NCI-H187 treated with DMSO at 0.1 percent for 48 hours (cell line): ENCODE results near the gene IPO4.

Experiments
- DNase-seq: peaks from one replicate; lab custom pipeline; 2025; lab: John Stamatoyannopoulos, UW

IPO4 gene

GRCh38 chr14:24132061-24132685 is 56.4 kb downstream of the IPO4 start:
- DNase-seq: no peak

- DNase-seq: no peak
Measured at GRCh38 chr14:24131549-24131966, 57.1 kb downstream of the IPO4 start.

GRCh38 chr14:24130717-24131548 is 57.7 kb downstream of the IPO4 start:
- DNase-seq: no peak

GRCh38 chr14:24130380-24130716 is 58.3 kb downstream of the IPO4 start, which contains the start of gene FITM1:
TSS of gene FITM1 (plus strand) at chr14:24130659. CDS start at chr14:24131564, 905 bp downstream.
- no peak for DNase-seq
